Lower leg skin (tissue), 3 donors: ENCODE measurements around the gene OR4D1.

Experiments
- POLR2A ChIP-seq, 2 donors: fragments of 450-650 bp; IDR thresholded peaks; one replicate each; pipeline ENCODE4 v1.6.1; 2016 to 2017; ENCODE audit warnings: antibody characterized with exemption in 2 of 2, mild to moderate bottlenecking in 1 of 2, moderate library complexity in 1 of 2
- TF ChIP-seq, protein P1 (sequence below), 3 donors: fragments of 450-650 bp; IDR thresholded peaks; one replicate each; pipeline ENCODE4 v1.5.1; 2016; ENCODE audit warnings: antibody characterized with exemption in 3 of 3, mild to moderate bottlenecking in 3 of 3, moderate library complexity in 2 of 3

GRCh38 chr17:58170622-58171021, 22.4 kb downstream of the OR4D1 start:
- TF ChIP-seq, protein P1, sequence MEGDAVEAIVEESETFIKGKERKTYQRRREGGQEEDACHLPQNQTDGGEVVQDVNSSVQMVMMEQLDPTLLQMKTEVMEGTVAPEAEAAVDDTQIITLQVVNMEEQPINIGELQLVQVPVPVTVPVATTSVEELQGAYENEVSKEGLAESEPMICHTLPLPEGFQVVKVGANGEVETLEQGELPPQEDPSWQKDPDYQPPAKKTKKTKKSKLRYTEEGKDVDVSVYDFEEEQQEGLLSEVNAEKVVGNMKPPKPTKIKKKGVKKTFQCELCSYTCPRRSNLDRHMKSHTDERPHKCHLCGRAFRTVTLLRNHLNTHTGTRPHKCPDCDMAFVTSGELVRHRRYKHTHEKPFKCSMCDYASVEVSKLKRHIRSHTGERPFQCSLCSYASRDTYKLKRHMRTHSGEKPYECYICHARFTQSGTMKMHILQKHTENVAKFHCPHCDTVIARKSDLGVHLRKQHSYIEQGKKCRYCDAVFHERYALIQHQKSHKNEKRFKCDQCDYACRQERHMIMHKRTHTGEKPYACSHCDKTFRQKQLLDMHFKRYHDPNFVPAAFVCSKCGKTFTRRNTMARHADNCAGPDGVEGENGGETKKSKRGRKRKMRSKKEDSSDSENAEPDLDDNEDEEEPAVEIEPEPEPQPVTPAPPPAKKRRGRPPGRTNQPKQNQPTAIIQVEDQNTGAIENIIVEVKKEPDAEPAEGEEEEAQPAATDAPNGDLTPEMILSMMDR (IDR thresholded peaks at IDR 0.05): no peak
- TF ChIP-seq POLR2A (IDR thresholded peaks at IDR 0.05): no peak
